ENCODE measurements around the gene KSR2. TPM values are rescaled to one million over a fixed set of nuclear protein-coding genes. Genes with fewer than 3 reads are reported as not detected.

Gene KSR2
- total and polyA plus RNA-seq, 2 donors from 2014 or later, result 0.34 to 2.9 TPM

GRCh38 chr12:117571321-117571720 is 397.5 kb downstream of the KSR2 start:
- Histone ChIP-seq H3K27me3 (ENCODE audit: control insufficient read depth, insufficient read depth, low read length) (no peaks in the 10 kb centered on the region), H3K27ac (ENCODE audit: low read depth in 2 of 2, low read length in 2 of 2) (no peak overlapping the region), H3K9me3 (ENCODE audit: control insufficient read depth in 2 of 3, insufficient read depth in 1 of 3, low read length in 3 of 3) (no peaks in the 10 kb centered on the region), H3K9ac (ENCODE audit: low read length in 3 of 3) (no peak overlapping the region), H3K36me3 (ENCODE audit: control insufficient read depth in 2 of 3, insufficient read depth in 3 of 3, low read length in 3 of 3) (no peaks in the 10 kb centered on the region), H3K4me3 (ENCODE audit: low read length in 3 of 3) (no peak overlapping the region), H3K4me1 (ENCODE audit: control insufficient read depth in 2 of 3, insufficient read depth in 2 of 3, low read depth in 1 of 3, low read length in 3 of 3) (no peaks in the 10 kb centered on the region)
- intact Hi-C loops (cut with DNase I), result no loop called here
- DNase-seq (peak in 1 of 5 donors; percentile 11), FAIRE-seq (no peak)
- TF ChIP-seq CTCF (IDR thresholded peaks at IDR 0.05; ENCODE audit: borderline replicate concordance, extremely low read depth, insufficient read depth), result no peak

- no peaks in the 10 kb centered on the region for H3K9me3 ChIP-seq (ENCODE audit: control insufficient read depth in 2 of 3, insufficient read depth in 1 of 3, low read length in 3 of 3)
- no peaks in the 10 kb centered on the region for H3K4me1 ChIP-seq (ENCODE audit: control insufficient read depth in 2 of 3, insufficient read depth in 2 of 3, low read depth in 1 of 3, low read length in 3 of 3)
- H3K27ac ChIP-seq (ENCODE audit: low read depth in 2 of 2, low read length in 2 of 2), result no peak overlapping the region
- H3K36me3 ChIP-seq (ENCODE audit: control insufficient read depth in 2 of 3, insufficient read depth in 3 of 3, low read length in 3 of 3), result no peaks in the 10 kb centered on the region
- no peak overlapping the region for H3K9ac ChIP-seq (ENCODE audit: low read length in 3 of 3)
- H3K4me3 ChIP-seq (ENCODE audit: low read length in 3 of 3), result no peak overlapping the region
- no peak for FAIRE-seq
- intact Hi-C loops (cut with DNase I), result no loop called here
- H3K27me3 ChIP-seq (ENCODE audit: control insufficient read depth, insufficient read depth, low read length), result no peaks in the 10 kb centered on the region
- TF ChIP-seq CTCF (IDR thresholded peaks at IDR 0.05; ENCODE audit: borderline replicate concordance, extremely low read depth, insufficient read depth), result no peak
- DNase-seq, result no peak
Measured at GRCh38 chr12:117570608-117571007, 398.2 kb downstream of the KSR2 start.

- H3K9me3 ChIP-seq (ENCODE audit: control insufficient read depth in 2 of 3, insufficient read depth in 1 of 3, low read length in 3 of 3), result no peaks in the 10 kb centered on the region
- peak overlapping the region in 1 of 3 donors; percentile 4 for H3K9ac ChIP-seq (ENCODE audit: low read length in 3 of 3)
- H3K4me3 ChIP-seq (ENCODE audit: low read length in 3 of 3), result peak overlapping the region in 1 of 3 donors; percentile 47
- no peak for FAIRE-seq
- intact Hi-C loops (cut with DNase I), result no loop called here
- no peak overlapping the region for H3K27ac ChIP-seq (ENCODE audit: low read depth in 2 of 2, low read length in 2 of 2)
- DNase-seq, result peak in 2 of 5 donors; percentile 27 to 36
- H3K27me3 ChIP-seq (ENCODE audit: control insufficient read depth, insufficient read depth, low read length), result no peaks in the 10 kb centered on the region
- no peak for TF ChIP-seq CTCF (IDR thresholded peaks at IDR 0.05; ENCODE audit: borderline replicate concordance, extremely low read depth, insufficient read depth)
- no peaks in the 10 kb centered on the region for H3K36me3 ChIP-seq (ENCODE audit: control insufficient read depth in 2 of 3, insufficient read depth in 3 of 3, low read length in 3 of 3)
- H3K4me1 ChIP-seq (ENCODE audit: control insufficient read depth in 2 of 3, insufficient read depth in 2 of 3, low read depth in 1 of 3, low read length in 3 of 3), result no peaks in the 10 kb centered on the region
Measured at GRCh38 chr12:117567644-117568216, 401.1 kb downstream of the KSR2 start.

- Histone ChIP-seq H3K4me1 (ENCODE audit: control insufficient read depth in 2 of 3, insufficient read depth in 2 of 3, low read depth in 1 of 3, low read length in 3 of 3) (no peaks in the 10 kb centered on the region), H3K9ac (ENCODE audit: low read length in 3 of 3) (no peak overlapping the region), H3K9me3 (ENCODE audit: control insufficient read depth in 2 of 3, insufficient read depth in 1 of 3, low read length in 3 of 3) (no peaks in the 10 kb centered on the region), H3K27ac (ENCODE audit: low read depth in 2 of 2, low read length in 2 of 2) (no peak overlapping the region), H3K27me3 (ENCODE audit: control insufficient read depth, insufficient read depth, low read length) (no peaks in the 10 kb centered on the region), H3K4me3 (ENCODE audit: low read length in 3 of 3) (no peak overlapping the region), H3K36me3 (ENCODE audit: control insufficient read depth in 2 of 3, insufficient read depth in 3 of 3, low read length in 3 of 3) (no peaks in the 10 kb centered on the region)
- FAIRE-seq (no peak), DNase-seq (no peak)
- TF ChIP-seq CTCF (IDR thresholded peaks at IDR 0.05; ENCODE audit: borderline replicate concordance, extremely low read depth, insufficient read depth), result no peak
- intact Hi-C loops (cut with DNase I), result no loop called here
Measured at GRCh38 chr12:117564881-117565280, 403.9 kb downstream of the KSR2 start.
